ENCODE results near the gene PTPN6. TPM values are rescaled to one million over a fixed set of nuclear protein-coding genes. Genes with fewer than 3 reads are reported as not detected.

PTPN6 gene
- 0.36 TPM in 1 of 2 replicates, not detected in the other for total RNA-seq

GRCh38 chr12:6950811-6951540 lies at the start of gene PTPN6:
Gene PTPN6 (plus strand): TSS chr12:6951356. CDS start chr12:6951513, 157 bp downstream.

GRCh38 chr12:6904280-6905276 lies 46.6 kb upstream of the PTPN6 start, which contains the start of gene LRRC23:
Gene LRRC23 (plus strand): TSS chr12:6904822. CDS start chr12:6905634, 812 bp downstream.

GRCh38 chr12:6914246-6914946 lies 36.8 kb upstream of the PTPN6 start, which contains the start of gene ENO2:
Gene ENO2 (plus strand): TSS chr12:6914580. CDS start chr12:6915833, 1,253 bp downstream.

GRCh38 chr12:6927379-6928021 lies 23.7 kb upstream of the PTPN6 start, which contains the start of gene ATN1:
Gene ATN1 (plus strand): TSS chr12:6927959. CDS start chr12:6934002, 6,043 bp downstream.

GRCh38 chr12:6943722-6944380 lies 7.3 kb upstream of the PTPN6 start, which contains the start of the genes C12orf57 and RNU7-1:
Gene C12orf57 (plus strand): TSS chr12:6944022. CDS start chr12:6944122, 100 bp downstream.
Gene RNU7-1 (plus strand): TSS chr12:6943816.

Small RNA genes within 50 kb of the gene (small RNA-seq; reads per million reads assigned to genes)
- gene MIR141 (3.5 reads per million, percentile 70 among the genes with 10 or more reads in this experiment), gene MIR200C (5.1 reads per million, percentile 81 among the genes with 10 or more reads in this experiment), gene RNU7-1 (not detected), gene SCARNA12 (9.9 reads per million, percentile 92 among the genes with 10 or more reads in this experiment)

Other genes starting within 250 kb of the PTPN6 start
- gene COPS7A, start 227.3 kb upstream of the PTPN6 start, total RNA-seq, result 34.7 and 40.3 TPM in 2 replicates
- 89.4 and 97.4 TPM in 2 replicates for gene MLF2, start 198.2 kb upstream of the PTPN6 start, total RNA-seq
- gene PTMS, start 185.0 kb upstream of the PTPN6 start, total RNA-seq, result 98.0 and 103 TPM in 2 replicates
- 0.13 and 0.14 TPM in 2 replicates for gene LAG3, start 178.8 kb upstream of the PTPN6 start, total RNA-seq
- not detected in 2 replicates for gene CD4, start 161.8 kb upstream of the PTPN6 start, total RNA-seq
- gene GPR162, start 129.5 kb upstream of the PTPN6 start, total RNA-seq, result 5.7 and 9.4 TPM in 2 replicates
- 56.1 and 68.3 TPM in 2 replicates for gene P3H3, start 122.9 kb upstream of the PTPN6 start, total RNA-seq
- 3.1 and 3.8 TPM in 2 replicates for gene GNB3, start 110.4 kb upstream of the PTPN6 start, total RNA-seq
- gene CDCA3, start 100.1 kb upstream of the PTPN6 start, total RNA-seq, result 25.7 and 39.8 TPM in 2 replicates
- gene USP5, start 99.2 kb upstream of the PTPN6 start, total RNA-seq, result 83.1 and 87.7 TPM in 2 replicates
- gene TPI1, start 83.8 kb upstream of the PTPN6 start, total RNA-seq, result 806 and 826 TPM in 2 replicates
- gene SPSB2, start 78.1 kb upstream of the PTPN6 start, total RNA-seq, result 1.2 and 3.3 TPM in 2 replicates
- 2.1 and 5.3 TPM in 2 replicates for gene LRRC23, start 46.5 kb upstream of the PTPN6 start, total RNA-seq
- gene ENO2, start 36.8 kb upstream of the PTPN6 start, total RNA-seq, result 12.2 TPM in 2 replicates
- gene ATN1, start 23.4 kb upstream of the PTPN6 start, total RNA-seq, result 17.6 and 23.0 TPM in 2 replicates
- gene RNU7-1, start 7.5 kb upstream of the PTPN6 start, total RNA-seq, result not detected in 2 replicates
- 64.9 and 76.2 TPM in 2 replicates for gene C12orf57, start 7.3 kb upstream of the PTPN6 start, total RNA-seq
- gene PHB2, start 19.3 kb downstream of the PTPN6 start, total RNA-seq, result 193 and 222 TPM in 2 replicates
- gene EMG1, start 19.6 kb downstream of the PTPN6 start, total RNA-seq, result 48.4 and 49.6 TPM in 2 replicates
- 9.4 and 14.7 TPM in 2 replicates for gene LPCAT3, start 67.1 kb downstream of the PTPN6 start, total RNA-seq
- 0.57 and 1.2 TPM in 2 replicates for gene C1S, start 109.4 kb downstream of the PTPN6 start, total RNA-seq
- gene C1R, start 141.1 kb downstream of the PTPN6 start, total RNA-seq, result 1.7 and 3.2 TPM in 2 replicates
- 15.3 and 27.1 TPM in 2 replicates for gene C1RL, start 157.9 kb downstream of the PTPN6 start, total RNA-seq
- 0.50 TPM in 1 of 2 replicates, not detected in the other for gene RBP5, start 177.5 kb downstream of the PTPN6 start, total RNA-seq
- gene CLSTN3, start 179.0 kb downstream of the PTPN6 start, total RNA-seq, result 19.8 and 31.1 TPM in 2 replicates
- 23.5 and 26.6 TPM in 2 replicates for gene PEX5, start 238.3 kb downstream of the PTPN6 start, total RNA-seq